Muscle of leg (tissue), 11 donors: ENCODE data around the gene ST3GAL3. TPM values are rescaled to one million over a fixed set of nuclear protein-coding genes. Genes with fewer than 3 reads are reported as not detected.

Source experiments
- DNase-seq: peaks from one replicate; pipeline ENCODE4 v3.0.0; 2013
- H3K27ac ChIP-seq: one replicate; pipeline ENCODE4 v1.5.1; 2013; ENCODE audit warnings: mild to moderate bottlenecking, low read length, control low read depth
- H3K27me3 ChIP-seq: one replicate; pipeline ENCODE4 v1.6.1; 2013; ENCODE audit warnings: low read length; ENCODE audit not compliant: control insufficient read depth, insufficient read depth
- H3K36me3 ChIP-seq: one replicate; pipeline ENCODE4 v1.6.1; 2013; ENCODE audit warnings: low read length; ENCODE audit not compliant: control insufficient read depth, insufficient read depth
- H3K4me1 ChIP-seq: one replicate; pipeline ENCODE4 v1.6.1; 2013; ENCODE audit warnings: low read length; ENCODE audit not compliant: control insufficient read depth, insufficient read depth
- H3K4me3 ChIP-seq: one replicate; pipeline ENCODE4 v1.5.1; 2013; ENCODE audit warnings: low read length, control low read depth
- H3K9me3 ChIP-seq: replicated peaks from 2 replicates; pipeline ENCODE4 v1.6.1; 2013; ENCODE audit warnings: low read depth, low read length; ENCODE audit not compliant: control insufficient read depth
- WGBS: methylation state at CpG from one replicate; pipeline ENCODE4 v1.1.5; 2013; ENCODE audit warnings: missing lambda C conversion rate; ENCODE audit not compliant: insufficient coverage; 5-methylcytosine and 5-hydroxymethylcytosine counted together
- polyA plus RNA-seq, 8 donors: library from polyadenylated mRNA; unstranded; fragments of 120-200 nt; gene quantifications; one replicate each; pipeline versions ENCODE4 v1.2.1 to v1.2.3, GENCODE V29; 2013; ENCODE audit warnings: inconsistent platforms in 1 of 8, low replicate concordance in 1 of 8; ENCODE audit not compliant: insufficient read length in 8 of 8, insufficient read depth in 1 of 8
- total RNA-seq: library from RNA; stranded (reverse); fragments of 120-200 nt; gene quantifications from one replicate; pipeline ENCODE4 v1.2.4, GENCODE V29; 2013

Gene ST3GAL3
- total and polyA plus RNA-seq, 9 donors, result 21.5 to 34.9 (median 32.6) TPM

DNA sequence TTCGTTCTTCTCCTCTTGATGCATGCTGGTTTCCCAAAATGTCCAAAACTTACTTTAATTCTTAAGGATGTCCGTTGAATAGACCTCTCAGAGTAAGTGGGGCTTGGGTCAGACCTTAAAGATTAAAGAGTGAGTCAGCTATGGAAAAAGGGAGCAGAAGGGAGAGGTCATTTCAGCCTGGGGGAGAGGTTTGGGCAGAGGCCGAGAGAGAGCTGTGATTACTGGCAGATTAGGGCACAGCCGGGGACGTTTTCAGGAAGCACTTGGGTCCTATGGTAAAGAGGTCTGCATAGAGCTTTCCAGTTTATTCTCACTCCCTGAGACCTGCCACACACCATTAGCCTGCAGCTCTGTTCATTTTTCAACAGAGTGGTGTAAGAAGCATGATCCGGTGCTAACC is 14.0 kb upstream of the ST3GAL3 start:
- WGBS, result no CpG with 5 or more reads among the region's 6 CpGs
- Histone ChIP-seq H3K27ac (no peak overlapping the region), H3K4me1 (peaks cover 4% of the 10 kb centered on the region), H3K36me3 (peaks cover 99% of the 10 kb centered on the region), H3K4me3 (no peak overlapping the region), H3K9me3 (no peaks in the 10 kb centered on the region), H3K27me3 (no peaks in the 10 kb centered on the region)
- DNase-seq, result no peak

GRCh38 chr1:43699281-43699680 is 8.1 kb upstream of the ST3GAL3 start:
- no peak overlapping the region for H3K27ac ChIP-seq
- no peaks in the 10 kb centered on the region for H3K9me3 ChIP-seq
- no peak overlapping the region for H3K4me3 ChIP-seq
- peaks cover 83% of the 10 kb centered on the region for H3K36me3 ChIP-seq
- 100% methylated on average over 4 of the region's 5 CpGs for WGBS
- no peak for DNase-seq
- no peaks in the 10 kb centered on the region for H3K27me3 ChIP-seq
- no peaks in the 10 kb centered on the region for H3K4me1 ChIP-seq

DNA sequence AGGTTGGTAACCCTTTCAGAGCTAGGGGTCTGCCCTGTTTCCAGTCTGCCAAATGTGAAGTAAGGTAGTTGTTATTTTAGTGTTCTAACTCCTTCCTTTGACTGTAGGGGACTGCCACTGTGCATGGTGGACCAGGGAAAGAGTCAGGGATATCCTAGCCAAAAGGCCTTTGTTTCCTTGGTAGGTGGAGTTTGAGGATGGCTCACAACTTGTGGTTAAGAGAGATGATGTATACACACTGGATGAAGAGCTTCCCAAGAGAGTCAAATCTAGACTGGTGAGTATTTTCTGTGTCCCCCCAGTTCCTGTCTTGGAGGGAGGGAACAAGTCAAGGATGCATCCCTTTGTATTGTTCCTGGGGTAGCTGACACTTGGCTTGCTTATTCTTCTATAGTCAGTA is 3.5 kb upstream of the ST3GAL3 start:
- no peak overlapping the region for H3K4me3 ChIP-seq
- DNase-seq, result no peak
- no peaks in the 10 kb centered on the region for H3K27me3 ChIP-seq
- H3K36me3 ChIP-seq, result peaks cover 51% of the 10 kb centered on the region
- H3K27ac ChIP-seq, result no peak overlapping the region
- no peaks in the 10 kb centered on the region for H3K9me3 ChIP-seq
- peaks cover 12% of the 10 kb centered on the region for H3K4me1 ChIP-seq

DNA sequence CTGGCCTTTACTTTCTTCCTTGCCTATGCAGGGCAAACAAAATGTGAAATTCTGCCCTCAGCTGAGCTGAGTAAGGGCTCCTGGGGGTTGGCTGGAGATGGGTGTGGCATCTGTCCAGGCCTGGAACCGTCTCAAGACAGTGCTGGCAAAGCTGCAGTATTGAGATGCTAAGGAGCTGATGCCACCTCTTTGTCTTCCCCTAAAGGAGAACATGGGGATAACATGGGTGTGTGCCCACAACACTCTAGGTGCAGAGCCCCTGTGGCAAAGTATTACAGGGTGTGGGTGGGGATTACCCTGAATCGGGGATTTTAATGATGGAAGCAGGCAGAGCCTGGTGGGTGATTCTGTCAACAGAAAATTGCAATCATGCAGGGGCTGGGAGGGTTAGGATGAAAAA is 2.5 kb upstream of the ST3GAL3 start:
- H3K4me3 ChIP-seq, result no peak overlapping the region
- H3K27ac ChIP-seq, result no peak overlapping the region
- H3K27me3 ChIP-seq, result no peaks in the 10 kb centered on the region
- no peaks in the 10 kb centered on the region for H3K9me3 ChIP-seq
- H3K36me3 ChIP-seq, result peaks cover 50% of the 10 kb centered on the region
- DNase-seq, result peak; percentile 16
- peaks cover 12% of the 10 kb centered on the region for H3K4me1 ChIP-seq
- WGBS, result 38% methylated on average over 2 of the region's 2 CpGs

DNA sequence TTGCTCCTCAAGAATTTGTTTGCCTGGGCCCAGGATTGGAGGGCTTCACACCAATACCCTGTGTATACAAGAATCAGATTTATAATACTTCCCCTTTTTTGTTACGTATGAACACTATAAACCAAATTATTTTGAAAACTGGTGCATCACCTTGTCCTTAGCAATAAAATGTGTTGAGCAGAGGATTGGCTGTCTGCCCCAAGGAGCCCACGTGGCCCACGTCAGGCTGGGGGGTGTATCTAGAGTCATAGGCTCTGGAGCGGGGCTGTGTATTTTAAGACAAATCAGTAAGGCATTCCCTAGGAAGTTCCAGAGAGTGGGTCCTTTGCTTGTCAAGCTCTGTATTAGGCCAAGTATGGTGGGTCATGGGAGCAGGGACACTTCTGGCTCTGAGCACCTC is 2.0 kb upstream of the ST3GAL3 start:
- Histone ChIP-seq H3K9me3 (no peaks in the 10 kb centered on the region), H3K27me3 (no peaks in the 10 kb centered on the region), H3K27ac (no peak overlapping the region), H3K4me1 (peaks cover 12% of the 10 kb centered on the region), H3K4me3 (no peak overlapping the region), H3K36me3 (peaks cover 50% of the 10 kb centered on the region)
- WGBS, result 33% methylated on average over 3 of the region's 4 CpGs
- peak; percentile 22 for DNase-seq

- Histone ChIP-seq H3K4me3 (peak overlapping the region; percentile 66), H3K9me3 (no peaks in the 10 kb centered on the region), H3K4me1 (peaks cover 12% of the 10 kb centered on the region), H3K27me3 (no peaks in the 10 kb centered on the region), H3K27ac (no peak overlapping the region), H3K36me3 (peaks cover 47% of the 10 kb centered on the region)
- peak; percentile 19 for DNase-seq
- 50% methylated on average over 5 of the region's 5 CpGs for WGBS
These were observed 1.2 kb upstream of the ST3GAL3 start for GRCh38 chr1:43705982-43706597.

DNA sequence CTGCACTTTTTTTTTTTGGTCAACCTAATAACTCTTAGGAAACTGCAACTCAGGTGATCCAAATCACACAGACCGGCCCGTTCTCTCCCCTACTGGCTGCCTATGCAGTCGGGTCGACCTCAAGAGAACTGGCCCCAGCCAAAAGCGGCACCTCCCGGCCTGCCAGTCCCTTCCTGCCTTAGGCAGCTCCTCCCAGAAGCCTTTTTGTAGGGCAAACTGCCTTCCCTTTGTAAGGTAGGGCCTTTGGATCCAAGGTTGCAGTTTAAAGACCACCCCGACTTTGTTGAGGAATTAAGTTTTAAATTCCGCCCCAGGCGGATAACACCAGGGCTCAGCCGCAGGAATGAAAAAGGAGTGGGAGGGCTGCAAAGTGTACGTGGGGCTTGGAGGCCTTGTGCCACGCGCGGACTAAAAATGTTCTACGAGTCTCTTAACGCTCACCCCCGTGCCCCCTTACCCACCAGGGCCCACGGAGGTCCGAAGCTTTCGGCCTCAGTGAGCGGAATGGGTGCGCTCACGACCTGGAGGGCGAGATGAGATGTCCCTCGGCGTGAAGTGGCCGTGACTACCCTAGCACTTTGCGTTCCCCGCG is 642 bp upstream of the ST3GAL3 start:
- Histone ChIP-seq H3K27me3 (no peaks in the 10 kb centered on the region), H3K27ac (no peak overlapping the region), H3K4me3 (peak overlapping the region; percentile 66), H3K9me3 (no peaks in the 10 kb centered on the region), H3K36me3 (peaks cover 45% of the 10 kb centered on the region), H3K4me1 (peaks cover 12% of the 10 kb centered on the region)
- WGBS, result 1% methylated on average over 23 of the region's 30 CpGs
- peak; percentile 26 for DNase-seq

DNA sequence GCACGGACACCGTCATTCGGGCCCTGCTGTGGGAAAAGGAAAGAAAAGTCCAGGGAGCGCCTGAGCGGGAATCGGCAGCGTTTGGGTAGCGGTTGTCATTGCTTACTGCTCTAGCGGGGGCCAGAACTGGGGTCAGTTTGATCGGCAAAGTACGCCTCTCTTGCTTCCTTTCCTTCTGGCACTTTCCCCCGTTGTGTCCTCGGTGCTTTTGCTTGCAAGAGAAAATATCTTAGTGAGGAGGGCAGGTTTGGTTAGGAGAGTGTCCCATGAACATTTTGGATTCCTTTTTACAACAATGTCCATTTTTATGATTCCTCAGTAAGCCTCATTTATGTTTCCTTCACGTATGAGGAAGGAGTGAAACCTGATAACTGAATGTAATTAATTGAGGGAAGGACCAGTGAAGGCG is 670 bp downstream of the ST3GAL3 start:
- Histone ChIP-seq H3K4me3 (peak overlapping the region; percentile 73), H3K27me3 (no peaks in the 10 kb centered on the region), H3K27ac (peak overlapping the region; percentile 85), H3K4me1 (peaks cover 12% of the 10 kb centered on the region), H3K36me3 (peaks cover 38% of the 10 kb centered on the region), H3K9me3 (no peaks in the 10 kb centered on the region)
- DNase-seq, result peak; percentile 56
- 0% methylated on average over 11 of the region's 15 CpGs for WGBS

DNA sequence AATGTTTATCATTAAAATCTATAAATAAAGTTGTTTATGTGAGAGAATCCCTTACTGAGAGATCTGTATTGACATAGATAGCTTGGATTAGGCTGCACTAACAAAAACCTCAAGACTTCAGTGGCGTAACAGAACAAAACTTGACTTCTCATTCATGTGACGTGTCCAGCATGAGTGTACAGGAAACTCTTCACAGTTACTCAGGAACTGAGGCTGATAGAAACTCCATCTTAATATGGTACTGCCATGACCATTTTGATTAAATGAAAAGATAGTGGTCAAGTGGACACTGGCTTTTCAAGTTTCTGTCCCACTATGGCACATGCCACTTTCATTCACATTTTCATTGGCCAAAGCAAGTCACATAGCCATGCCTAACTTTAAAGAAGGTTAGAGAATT is 3.7 kb downstream of the ST3GAL3 start:
- peaks cover 9% of the 10 kb centered on the region for H3K4me1 ChIP-seq
- no peaks in the 10 kb centered on the region for H3K27me3 ChIP-seq
- no peaks in the 10 kb centered on the region for H3K9me3 ChIP-seq
- WGBS, result 100% methylated on average over 1 of the region's 2 CpGs
- no peak for DNase-seq
- no peak overlapping the region for H3K4me3 ChIP-seq
- no peak overlapping the region for H3K27ac ChIP-seq
- H3K36me3 ChIP-seq, result peaks cover 14% of the 10 kb centered on the region

GRCh38 chr1:43711524-43712386 is 4.4 kb downstream of the ST3GAL3 start:
- Histone ChIP-seq H3K36me3 (peaks cover 14% of the 10 kb centered on the region), H3K27me3 (no peaks in the 10 kb centered on the region), H3K27ac (no peak overlapping the region), H3K9me3 (no peaks in the 10 kb centered on the region), H3K4me1 (peaks cover 6% of the 10 kb centered on the region), H3K4me3 (no peak overlapping the region)
- WGBS, result no CpG with 5 or more reads among the region's 3 CpGs
- no peak for DNase-seq
